SK-N-SH treated with all-trans-retinoic acid at 6 μM for 48 hours (cell line): ENCODE data around the gene NEK7.

ENCODE experiments used
- SNAI2 ChIP-seq: fragments of 250-450 bp; sonication (Bioruptor Pico); IDR thresholded peaks from 2 replicates; pipeline ENCODE4 v1.5.0; 2020; ENCODE audit warnings: mild to moderate bottlenecking, moderate library complexity
- ZFP3 ChIP-seq: fragments of 250-450 bp; sonication (Bioruptor Pico); IDR thresholded peaks from 2 replicates; pipeline ENCODE4 v1.5.0; 2020; ENCODE audit warnings: mild to moderate bottlenecking, moderate library complexity
- TF ChIP-seq, protein P1 (sequence below): fragments of 250-450 bp; sonication (Bioruptor Pico); IDR thresholded peaks from 2 replicates; pipeline ENCODE4 v1.8.0; 2020; ENCODE audit warnings: mild to moderate bottlenecking, moderate library complexity, borderline replicate concordance

DNA sequence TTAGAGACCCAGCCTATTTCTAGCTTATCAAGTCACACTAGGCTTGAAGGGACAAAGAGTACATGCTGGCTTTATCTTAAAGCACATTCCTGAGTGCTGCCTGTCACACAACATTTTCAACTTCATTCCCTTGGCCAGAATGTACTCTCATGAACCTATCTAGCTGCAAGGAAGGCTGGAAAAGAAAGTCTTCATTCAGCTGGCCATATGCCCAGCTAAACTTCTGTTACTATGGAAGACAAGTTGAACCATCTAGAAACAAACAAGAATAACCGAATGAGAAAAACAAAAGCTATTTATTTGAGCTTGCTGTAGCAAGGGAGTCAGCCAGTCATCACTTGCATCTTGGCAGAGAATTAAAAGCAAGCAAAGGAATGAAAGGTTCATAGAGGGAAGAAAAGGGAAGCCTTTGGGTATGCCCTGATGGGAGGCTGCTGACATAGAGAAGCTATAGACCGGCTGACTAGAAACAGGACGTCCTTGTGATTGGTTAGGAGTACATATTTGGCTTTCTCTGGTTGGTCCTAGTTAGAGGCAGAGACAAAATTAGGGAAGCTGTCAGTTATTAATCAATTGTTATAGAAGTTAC is 108.4 kb downstream of the NEK7 start:
- TF ChIP-seq SNAI2 (CRISPR knock-in tag) (no peak), ZFP3 (CRISPR knock-in tag) (no peak)
- TF ChIP-seq, protein P1, sequence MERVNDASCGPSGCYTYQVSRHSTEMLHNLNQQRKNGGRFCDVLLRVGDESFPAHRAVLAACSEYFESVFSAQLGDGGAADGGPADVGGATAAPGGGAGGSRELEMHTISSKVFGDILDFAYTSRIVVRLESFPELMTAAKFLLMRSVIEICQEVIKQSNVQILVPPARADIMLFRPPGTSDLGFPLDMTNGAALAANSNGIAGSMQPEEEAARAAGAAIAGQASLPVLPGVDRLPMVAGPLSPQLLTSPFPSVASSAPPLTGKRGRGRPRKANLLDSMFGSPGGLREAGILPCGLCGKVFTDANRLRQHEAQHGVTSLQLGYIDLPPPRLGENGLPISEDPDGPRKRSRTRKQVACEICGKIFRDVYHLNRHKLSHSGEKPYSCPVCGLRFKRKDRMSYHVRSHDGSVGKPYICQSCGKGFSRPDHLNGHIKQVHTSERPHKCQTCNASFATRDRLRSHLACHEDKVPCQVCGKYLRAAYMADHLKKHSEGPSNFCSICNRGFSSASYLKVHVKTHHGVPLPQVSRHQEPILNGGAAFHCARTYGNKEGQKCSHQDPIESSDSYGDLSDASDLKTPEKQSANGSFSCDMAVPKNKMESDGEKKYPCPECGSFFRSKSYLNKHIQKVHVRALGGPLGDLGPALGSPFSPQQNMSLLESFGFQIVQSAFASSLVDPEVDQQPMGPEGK (CRISPR knock-in tag), result no peak
